Fibroblast of skin of right biceps (primary cell): ENCODE data around the gene BHLHA15.
"Not testable (repeated sequence)": the region's sequence is repeated elsewhere in the genome, so short reads cannot be mapped to it uniquely, and the experiment has no call there.

Experiments
- DNase-seq: peaks from one replicate; pipeline ENCODE4 v3.0.0-alpha.2; 2013

The BHLHA15 gene

GRCh38 chr7:98211676-98212531 is 665 bp downstream of the BHLHA15 start:
- no peak for DNase-seq

- no peak for DNase-seq
These were observed 1.3 kb downstream of the BHLHA15 start for GRCh38 chr7:98212532-98213041.

DNA sequence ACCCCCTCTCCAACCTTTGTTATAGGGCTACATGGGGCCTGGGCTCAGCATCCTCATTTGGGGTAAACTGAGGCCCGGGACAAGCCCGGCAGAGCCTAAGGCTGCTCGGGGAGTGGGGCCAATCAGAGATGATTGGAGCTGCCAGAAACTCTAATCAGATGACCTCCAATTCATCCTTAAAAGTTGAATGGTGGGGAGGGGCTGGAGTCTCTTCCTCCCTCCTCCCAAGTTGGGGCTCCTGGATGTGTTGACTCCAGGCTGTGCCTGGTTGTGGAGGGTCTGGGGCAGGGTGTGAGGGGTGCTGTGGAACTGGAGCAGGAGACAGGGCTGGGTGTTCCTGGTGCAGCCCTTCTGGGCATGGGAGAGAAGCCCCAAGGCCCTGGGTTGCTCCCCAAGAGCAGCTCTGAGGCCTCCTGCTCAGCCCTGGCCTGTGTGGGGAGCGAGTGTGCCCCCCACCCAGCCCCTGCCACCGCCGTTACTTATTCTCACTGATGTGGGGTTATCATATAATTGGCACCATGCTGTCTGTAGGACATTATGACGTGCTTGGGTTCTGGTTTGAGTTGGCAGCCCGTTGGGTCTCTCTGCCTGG is 2.2 kb downstream of the BHLHA15 start:
- no peak for DNase-seq

GRCh38 chr7:98213888-98214810 is 2.9 kb downstream of the BHLHA15 start:
- DNase-seq, result no peak

DNA sequence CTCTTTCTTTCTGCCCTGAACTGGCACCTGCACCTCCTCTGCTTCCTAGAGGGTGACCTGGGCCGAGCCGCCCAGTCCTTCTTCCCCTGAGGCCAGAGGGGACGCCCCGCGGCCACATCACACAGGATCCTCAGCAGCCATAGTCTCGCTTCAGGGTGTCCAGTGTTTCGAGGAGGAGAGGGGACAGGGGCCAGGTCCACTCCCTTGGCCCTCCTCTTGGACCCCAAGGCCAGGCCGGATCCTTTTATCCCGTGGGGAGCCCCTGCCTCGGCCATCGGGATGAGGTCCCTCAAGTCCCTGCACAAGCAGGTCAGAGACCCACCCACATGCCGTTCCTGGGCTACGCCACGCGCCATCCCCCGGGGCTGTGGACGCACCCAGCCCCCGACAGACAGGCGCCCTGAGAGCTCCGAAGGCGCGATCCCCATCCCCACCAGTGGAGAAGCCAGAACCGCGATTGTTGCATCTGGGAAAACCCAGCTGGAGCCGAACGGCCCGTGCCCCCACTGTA is 3.6 kb downstream of the BHLHA15 start:
- DNase-seq, result no peak

GRCh38 chr7:98215561-98216495 is 4.6 kb downstream of the BHLHA15 start:
- no peak for DNase-seq

DNA sequence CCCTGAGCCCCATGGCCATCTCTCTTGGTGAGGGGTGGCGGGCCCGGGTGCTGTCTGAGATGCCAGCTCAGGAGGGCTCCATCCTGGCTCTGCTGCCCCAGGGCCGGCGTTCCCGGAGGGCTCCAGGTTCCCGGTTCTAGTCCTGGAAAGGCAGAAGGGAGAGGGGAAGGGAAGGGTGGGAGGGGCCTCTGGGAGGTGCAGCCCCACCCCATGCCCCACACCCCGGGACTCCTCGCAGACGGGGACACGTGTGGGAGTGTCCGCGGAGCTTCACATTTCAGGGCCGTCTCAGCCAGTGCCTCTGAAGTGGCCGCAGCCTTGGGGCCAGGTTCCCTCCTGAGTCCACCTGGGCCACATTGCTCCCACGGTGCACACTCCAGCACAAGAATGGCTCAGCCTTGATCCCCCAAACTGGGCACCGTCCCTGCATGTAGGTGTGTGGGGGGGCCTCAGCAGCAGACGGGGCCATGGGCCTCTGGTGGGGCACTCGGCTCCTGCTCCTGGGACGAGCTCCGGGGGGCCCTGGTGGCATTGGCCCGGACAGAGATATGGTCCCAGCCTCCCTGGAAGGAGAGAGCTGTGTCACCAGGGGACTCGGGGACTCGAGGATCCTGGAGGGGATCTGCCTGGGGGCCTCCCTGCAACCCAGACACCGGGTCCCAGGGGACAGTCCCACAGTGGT is 5.8 kb downstream of the BHLHA15 start:
- no peak for DNase-seq

GRCh38 chr7:98217623-98218582 is 6.7 kb downstream of the BHLHA15 start:
- DNase-seq, result no peak

GRCh38 chr7:98219382-98219781 is 8.1 kb downstream of the BHLHA15 start:
- DNase-seq, result not testable (repeated sequence)

DNA sequence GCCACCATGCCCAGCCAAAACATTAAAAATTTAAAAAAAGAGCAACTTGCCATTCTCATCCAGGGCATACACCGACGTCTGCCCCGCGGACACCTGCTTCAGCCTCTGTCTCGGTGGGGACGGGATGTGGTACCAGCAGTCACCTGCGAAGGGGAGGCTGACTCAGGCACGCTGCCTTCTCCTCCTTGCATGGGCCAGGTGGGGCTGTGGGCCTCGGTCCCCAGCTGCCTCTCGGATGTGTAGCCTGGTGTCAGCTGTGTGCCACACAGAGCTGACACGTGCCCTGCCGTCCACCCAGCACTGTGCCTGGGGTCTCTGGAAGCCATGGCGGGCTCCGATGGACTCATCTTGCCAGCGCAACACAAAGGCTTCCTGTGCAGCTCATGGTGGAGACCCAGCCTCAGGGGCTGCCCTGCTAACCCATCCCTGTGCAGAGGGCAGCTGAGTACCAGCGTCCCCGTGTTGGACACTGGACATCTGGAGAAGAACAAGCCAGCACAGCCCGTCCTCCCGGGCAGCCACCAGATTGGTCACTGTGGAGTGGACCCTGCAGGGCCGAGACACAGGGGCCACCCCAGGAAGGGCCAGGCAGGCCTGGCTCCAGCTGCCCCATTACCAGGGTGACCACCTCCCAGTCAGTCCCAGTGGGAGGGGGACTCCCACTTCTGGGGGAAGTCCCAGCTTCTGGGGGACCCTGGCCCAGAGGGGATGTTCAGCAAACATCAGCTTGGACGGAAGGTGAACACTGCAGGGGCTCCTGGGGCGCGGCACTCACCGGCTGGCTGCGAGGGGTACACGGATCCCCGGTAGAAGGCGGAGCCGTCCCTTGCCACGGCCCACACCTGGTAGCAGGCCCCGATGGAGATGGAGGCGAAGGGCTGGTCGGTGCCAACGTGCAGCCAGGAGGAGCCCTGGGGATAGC is 10.6 kb downstream of the BHLHA15 start:
- DNase-seq, result no peak

DNA sequence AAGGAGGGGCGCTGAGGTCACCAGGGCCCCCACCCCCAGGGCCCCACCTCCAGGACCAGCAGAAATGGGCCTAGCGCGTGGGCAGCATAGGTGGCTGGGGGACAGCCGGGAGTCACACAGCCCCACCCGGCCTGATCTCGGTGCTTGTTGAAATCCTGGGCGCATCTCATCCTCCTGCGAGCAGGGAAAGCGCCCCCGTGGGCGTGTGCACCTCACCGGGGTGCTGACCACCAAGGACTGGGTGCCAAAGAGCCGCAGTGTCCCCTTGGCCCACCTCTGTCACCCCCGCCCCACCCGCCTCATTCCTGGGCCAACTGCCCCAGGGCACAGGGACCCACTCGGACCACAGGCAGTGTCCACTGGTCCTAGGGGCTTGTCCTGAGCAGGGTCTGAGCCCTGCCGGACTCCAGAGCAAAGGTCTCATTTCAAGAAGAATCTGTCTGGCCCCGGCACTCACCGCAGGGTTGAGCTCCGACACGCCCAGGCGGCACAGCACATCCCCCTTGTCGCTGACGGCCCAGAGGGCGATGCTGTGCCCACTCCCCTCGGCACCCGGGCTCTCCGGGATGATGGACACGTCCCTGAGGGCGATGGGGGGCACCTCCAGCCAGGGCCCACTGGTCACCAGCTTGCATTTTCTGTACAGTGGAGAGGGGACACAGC is 11.4 kb downstream of the BHLHA15 start:
- DNase-seq, result no peak

DNA sequence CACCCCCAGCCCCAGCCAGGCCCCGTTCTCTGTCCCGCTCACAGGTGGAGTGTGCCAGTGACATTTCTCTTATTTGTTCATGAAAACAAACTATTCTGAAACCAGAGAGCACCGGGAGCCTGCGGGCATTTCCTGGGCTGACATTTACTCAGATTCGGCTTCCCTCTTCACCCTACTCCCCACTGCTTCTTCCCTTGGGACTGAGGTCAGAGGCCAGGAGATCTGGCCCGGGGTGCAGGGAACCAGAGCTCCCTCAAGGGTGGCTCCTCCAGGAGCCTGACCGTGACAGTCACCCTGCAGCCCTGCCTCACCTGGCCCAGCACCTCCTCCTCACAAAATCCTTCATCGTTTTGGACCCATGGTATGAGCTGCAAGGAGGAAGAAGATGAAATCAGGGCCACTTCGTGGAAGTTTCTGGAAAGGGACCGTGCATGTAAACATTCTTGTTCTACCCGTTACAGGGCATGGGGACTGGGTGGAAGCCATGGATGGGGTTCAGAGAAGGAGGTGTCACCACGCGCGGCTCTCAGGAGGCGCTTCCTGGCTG is 12.2 kb downstream of the BHLHA15 start:
- DNase-seq, result no peak

- DNase-seq, result no peak
These were observed 12.9 kb downstream of the BHLHA15 start for GRCh38 chr7:98223898-98224700.

DNA sequence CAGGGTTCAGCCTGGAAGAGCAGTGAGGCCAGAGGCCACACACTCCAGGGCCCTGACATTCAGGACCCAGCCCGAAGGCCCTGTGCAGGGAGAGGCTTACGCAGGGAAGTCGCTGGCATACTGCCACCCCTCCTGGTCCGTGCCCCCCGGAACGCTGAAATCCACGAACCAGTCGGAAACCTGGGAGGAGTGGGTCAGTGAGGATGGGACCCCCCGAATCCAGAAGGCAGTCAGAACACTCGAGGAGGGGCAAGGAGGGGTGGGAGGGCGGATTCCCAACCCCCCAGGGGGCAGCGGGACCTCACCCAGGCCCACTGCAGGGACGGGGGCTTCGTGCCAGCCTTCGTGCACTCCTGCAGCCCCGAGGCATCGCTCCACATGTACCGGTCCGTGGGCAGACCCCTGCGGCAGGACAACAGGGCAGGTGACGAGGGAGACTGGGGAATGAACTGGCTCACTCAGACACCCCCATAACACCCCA is 13.5 kb downstream of the BHLHA15 start:
- no peak for DNase-seq

GRCh38 chr7:98225913-98226614 is 14.8 kb downstream of the BHLHA15 start:
- DNase-seq, result no peak

DNA sequence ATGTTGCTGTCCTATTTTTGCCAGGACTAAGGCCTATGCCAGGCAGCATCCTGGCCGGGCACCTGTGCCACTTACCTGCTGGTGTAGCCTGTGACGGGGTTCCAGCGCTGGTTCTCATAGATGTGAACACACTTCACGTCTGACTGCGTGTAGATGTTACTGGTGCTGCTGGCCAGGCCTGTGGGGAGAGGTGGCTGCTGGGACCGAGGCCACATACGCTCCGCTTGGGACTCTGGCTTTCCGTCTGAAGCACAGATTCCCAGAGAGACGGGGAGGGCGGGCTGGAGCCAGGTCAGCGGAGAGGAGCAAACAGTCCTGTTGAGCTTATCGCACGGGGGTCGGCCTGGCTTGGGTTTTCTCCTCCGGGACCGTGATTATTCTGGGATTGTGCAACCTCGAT is 16.7 kb downstream of the BHLHA15 start:
- no peak for DNase-seq
